Glutamatergic neuron (in vitro differentiated cells): ENCODE measurements around the gene SLC23A2. TPM values are rescaled to one million over a fixed set of nuclear protein-coding genes. Genes with fewer than 3 reads are reported as not detected.

Experiments
- DNase-seq: peaks from one replicate; pipeline ENCODE4 v3.0.0; 2022
- H3K27ac Mint-ChIP-seq: one replicate; pipeline ENCODE4 v1.8.0; 2020; ENCODE audit warnings: mild to moderate bottlenecking, mixed read lengths, inconsistent platforms; ENCODE audit not compliant: unreplicated experiment
- H3K27me3 Mint-ChIP-seq: one replicate; pipeline ENCODE4 v1.8.0; 2020; ENCODE audit warnings: mild to moderate bottlenecking, moderate library complexity, mixed read lengths, inconsistent platforms; ENCODE audit not compliant: unreplicated experiment
- H3K36me3 Mint-ChIP-seq: one replicate; pipeline ENCODE4 v1.8.0; 2020; ENCODE audit warnings: mild to moderate bottlenecking, mixed read lengths, inconsistent platforms; ENCODE audit not compliant: unreplicated experiment
- H3K4me1 Mint-ChIP-seq: one replicate; pipeline ENCODE4 v1.8.0; 2020; ENCODE audit warnings: mild to moderate bottlenecking, low read depth, mixed read lengths, inconsistent platforms; ENCODE audit not compliant: unreplicated experiment
- H3K4me3 Mint-ChIP-seq: one replicate; pipeline ENCODE4 v1.8.0; 2020; ENCODE audit warnings: mild to moderate bottlenecking, mixed read lengths, inconsistent platforms; ENCODE audit not compliant: unreplicated experiment
- H3K9me3 Mint-ChIP-seq: one replicate; pipeline ENCODE4 v1.8.0; 2020; ENCODE audit warnings: mild to moderate bottlenecking, moderate library complexity, mixed read lengths, inconsistent platforms; ENCODE audit not compliant: unreplicated experiment
- total RNA-seq: library from RNA; stranded (reverse); fragmentation: NEBNext Ultra II Directional; extraction: Animal tissue kit (Norgen Biotek cat#: 25700); gene quantifications from one replicate; pipeline ENCODE4 v1.2.1, GENCODE V29; 2021; ENCODE audit not compliant: unreplicated experiment
- TF ChIP-seq, protein P1 (sequence below): fragments of 200-600 bp; sonication (generic); IDR thresholded peaks from one replicate; pipeline ENCODE4 v1.5.0; 2021; ENCODE audit not compliant: partially characterized antibody, unreplicated experiment

Gene SLC23A2
- total RNA-seq, 1 donor from 2014 or later = 20.4 TPM

DNA sequence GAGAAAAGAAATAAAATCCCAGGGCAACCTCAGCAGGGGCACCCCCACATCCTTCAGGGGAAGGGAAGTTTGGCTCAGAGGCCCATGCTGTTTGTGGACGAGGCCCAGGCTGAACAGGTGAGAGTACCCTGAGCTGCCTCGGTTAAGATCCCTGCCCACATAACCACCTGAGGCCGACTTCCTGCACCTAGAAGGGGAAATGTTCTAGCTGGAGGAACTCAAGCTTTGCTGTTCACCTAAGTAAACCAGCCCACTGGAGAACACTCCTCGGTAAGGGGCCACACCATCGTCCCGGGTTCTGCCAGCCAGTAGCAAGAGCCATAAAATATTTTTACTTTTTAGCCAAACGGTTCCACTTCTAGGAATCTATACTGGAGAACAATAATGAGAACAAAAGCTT is 88.2 kb downstream of the SLC23A2 start:
- TF ChIP-seq, protein P1, sequence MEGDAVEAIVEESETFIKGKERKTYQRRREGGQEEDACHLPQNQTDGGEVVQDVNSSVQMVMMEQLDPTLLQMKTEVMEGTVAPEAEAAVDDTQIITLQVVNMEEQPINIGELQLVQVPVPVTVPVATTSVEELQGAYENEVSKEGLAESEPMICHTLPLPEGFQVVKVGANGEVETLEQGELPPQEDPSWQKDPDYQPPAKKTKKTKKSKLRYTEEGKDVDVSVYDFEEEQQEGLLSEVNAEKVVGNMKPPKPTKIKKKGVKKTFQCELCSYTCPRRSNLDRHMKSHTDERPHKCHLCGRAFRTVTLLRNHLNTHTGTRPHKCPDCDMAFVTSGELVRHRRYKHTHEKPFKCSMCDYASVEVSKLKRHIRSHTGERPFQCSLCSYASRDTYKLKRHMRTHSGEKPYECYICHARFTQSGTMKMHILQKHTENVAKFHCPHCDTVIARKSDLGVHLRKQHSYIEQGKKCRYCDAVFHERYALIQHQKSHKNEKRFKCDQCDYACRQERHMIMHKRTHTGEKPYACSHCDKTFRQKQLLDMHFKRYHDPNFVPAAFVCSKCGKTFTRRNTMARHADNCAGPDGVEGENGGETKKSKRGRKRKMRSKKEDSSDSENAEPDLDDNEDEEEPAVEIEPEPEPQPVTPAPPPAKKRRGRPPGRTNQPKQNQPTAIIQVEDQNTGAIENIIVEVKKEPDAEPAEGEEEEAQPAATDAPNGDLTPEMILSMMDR = no peak
- Mint-ChIP-seq H3K4me3 (no peak overlapping the region), H3K4me1 (peaks cover 4% of the 10 kb centered on the region), H3K27ac (no peak overlapping the region), H3K9me3 (no peaks in the 10 kb centered on the region), H3K27me3 (no peaks in the 10 kb centered on the region), H3K36me3 (no peaks in the 10 kb centered on the region)
- DNase-seq = no peak

DNA sequence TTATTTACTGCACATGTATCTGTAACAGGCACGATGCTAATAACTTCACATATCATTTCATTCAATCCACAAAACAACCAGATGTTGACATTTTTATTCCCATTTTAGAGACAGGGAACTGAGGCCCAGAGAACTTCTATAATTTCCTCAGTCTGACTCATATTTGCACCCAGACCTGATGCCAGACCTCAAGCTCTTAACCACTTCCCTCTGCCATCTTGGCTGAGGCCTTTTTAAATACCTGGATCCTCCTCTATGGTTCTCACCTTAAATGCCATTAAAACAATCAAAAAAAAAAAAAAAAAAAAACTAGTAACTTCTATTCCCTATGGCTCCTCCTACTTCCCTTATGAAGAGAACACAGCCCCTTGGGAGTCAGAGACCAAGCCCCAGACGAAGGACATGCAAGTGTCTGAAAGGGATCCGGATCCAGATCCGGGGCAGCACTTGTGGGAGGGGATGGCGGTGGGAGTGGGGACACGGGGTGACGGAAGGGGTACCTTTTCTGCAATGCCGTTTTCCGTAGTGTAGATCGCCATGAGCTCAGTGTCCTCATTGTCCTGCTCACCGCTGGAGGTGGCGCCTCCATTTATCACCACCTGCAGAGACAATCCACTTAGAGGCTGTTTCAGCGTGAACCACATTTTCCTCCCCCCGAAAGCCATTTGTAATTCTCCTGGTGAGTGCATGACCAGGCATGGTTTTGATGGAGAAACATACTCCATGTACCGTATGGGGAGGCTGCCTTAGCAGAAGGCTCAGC is 88.7 kb downstream of the SLC23A2 start:
- Mint-ChIP-seq H3K4me1 (peaks cover 4% of the 10 kb centered on the region), H3K36me3 (no peaks in the 10 kb centered on the region), H3K27me3 (no peaks in the 10 kb centered on the region), H3K9me3 (no peaks in the 10 kb centered on the region), H3K4me3 (no peak overlapping the region), H3K27ac (no peak overlapping the region)
- no peak for DNase-seq
- TF ChIP-seq, protein P1 = no peak

DNA sequence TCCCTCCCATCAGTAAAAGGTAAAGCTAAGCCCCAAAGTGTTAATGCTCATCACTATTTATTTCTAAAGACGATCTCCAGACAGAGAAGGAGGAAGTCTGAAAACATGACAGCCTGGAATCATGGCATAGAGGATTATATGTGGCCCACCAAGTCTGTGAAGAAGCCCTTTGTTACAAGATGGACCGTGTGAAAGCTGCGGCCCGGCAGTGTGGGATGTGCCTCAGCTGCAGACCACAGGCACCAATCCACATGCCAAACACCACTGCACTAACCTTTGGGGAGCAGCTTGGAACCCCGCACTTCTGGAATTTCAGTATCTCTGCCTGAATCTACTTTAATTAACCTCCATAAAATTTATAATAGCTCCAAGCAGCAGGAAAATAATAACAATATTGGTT is 90.4 kb downstream of the SLC23A2 start:
- Mint-ChIP-seq H3K36me3 (no peaks in the 10 kb centered on the region), H3K4me1 (peaks cover 5% of the 10 kb centered on the region), H3K27ac (peak overlapping the region; percentile 34), H3K4me3 (no peak overlapping the region), H3K9me3 (no peaks in the 10 kb centered on the region), H3K27me3 (no peaks in the 10 kb centered on the region)
- no peak for DNase-seq
- TF ChIP-seq, protein P1 = no peak

DNA sequence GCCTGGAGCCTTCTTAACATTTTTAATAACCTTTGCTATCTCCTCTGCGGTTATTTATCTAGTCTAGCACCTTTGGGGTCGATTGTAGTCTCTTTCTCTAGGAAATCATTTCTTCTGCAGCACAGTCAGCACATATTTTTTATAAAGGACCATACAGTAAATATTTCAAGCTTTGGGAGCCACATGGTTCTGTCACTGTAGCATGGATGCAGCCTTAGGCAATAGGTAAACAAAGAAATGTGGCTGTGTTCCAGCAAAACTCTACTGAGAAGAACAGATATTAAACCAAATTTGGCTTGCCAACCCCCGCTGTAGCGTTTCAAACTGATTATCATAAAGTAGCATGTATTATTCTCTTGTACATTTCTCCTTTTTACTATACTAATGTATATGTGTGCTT is 95.7 kb downstream of the SLC23A2 start:
- Mint-ChIP-seq H3K27me3 (no peaks in the 10 kb centered on the region), H3K4me1 (peaks cover 5% of the 10 kb centered on the region), H3K27ac (no peak overlapping the region), H3K9me3 (no peaks in the 10 kb centered on the region), H3K36me3 (peaks cover 4% of the 10 kb centered on the region), H3K4me3 (no peak overlapping the region)
- no peak for DNase-seq
- TF ChIP-seq, protein P1 = no peak

DNA sequence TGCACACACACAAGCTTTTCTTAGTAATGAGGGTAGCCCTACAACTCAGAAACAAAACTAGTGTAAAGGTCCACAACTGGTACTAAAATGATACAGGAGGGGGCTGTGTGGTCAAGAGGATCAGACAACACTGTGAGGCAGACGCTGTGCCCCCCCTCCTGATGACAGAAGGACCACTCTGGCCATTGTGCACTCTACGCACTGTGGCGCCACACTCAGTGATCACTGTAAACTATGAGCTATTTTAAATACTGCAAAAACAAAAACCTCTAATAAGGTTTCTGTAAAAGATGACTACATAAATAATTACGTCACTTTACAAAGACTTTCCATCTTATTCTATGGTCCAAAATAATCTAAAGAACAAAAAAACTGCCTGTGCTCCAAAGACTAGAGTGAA is 96.1 kb downstream of the SLC23A2 start:
- no peak overlapping the region for H3K4me3 Mint-ChIP-seq
- H3K4me1 Mint-ChIP-seq = peaks cover 5% of the 10 kb centered on the region
- no peak overlapping the region for H3K27ac Mint-ChIP-seq
- TF ChIP-seq, protein P1 = no peak
- no peaks in the 10 kb centered on the region for H3K9me3 Mint-ChIP-seq
- no peak for DNase-seq
- peaks cover 4% of the 10 kb centered on the region for H3K36me3 Mint-ChIP-seq
- H3K27me3 Mint-ChIP-seq = no peaks in the 10 kb centered on the region
